AG08395 (cell line): ENCODE results near the gene PLCD1.
"Not testable (repeated sequence)": the region's sequence is repeated elsewhere in the genome, so short reads cannot be mapped to it uniquely, and the experiment has no call there.

ENCODE experiments used
- DNase-seq: peaks from one replicate; pipeline ENCODE4 v3.0.0; 2012; ENCODE audit warnings: mixed read lengths, low spot score

PLCD1 gene

DNA sequence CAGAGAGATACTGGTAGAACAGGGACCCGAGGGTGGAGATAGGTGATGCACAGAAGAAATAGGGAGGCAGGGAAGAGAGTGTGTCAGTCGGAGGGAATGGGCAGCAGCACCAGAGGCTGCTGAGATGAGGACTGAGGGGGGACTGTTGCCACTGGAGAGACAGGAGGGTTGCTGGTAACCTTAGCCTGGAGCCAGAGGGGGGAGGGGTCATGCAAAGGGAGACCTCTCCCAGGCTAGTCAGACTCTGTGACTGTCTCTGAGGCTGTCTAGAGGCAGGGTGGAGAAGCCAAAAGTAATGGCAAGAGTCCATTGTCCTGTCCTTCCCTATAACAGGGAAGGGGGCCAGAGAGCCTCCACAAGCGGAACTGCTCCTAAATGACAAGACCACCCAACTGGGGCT lies 7.5 kb upstream of the PLCD1 start:
- DNase-seq, result no peak

- no peak for DNase-seq
Observed at GRCh38 chr3:38036286-38036685, 6.8 kb upstream of the PLCD1 start.

- DNase-seq, result not testable (repeated sequence)
Observed at GRCh38 chr3:38034335-38034734, 4.9 kb upstream of the PLCD1 start.

- not testable (repeated sequence) for DNase-seq
Observed at GRCh38 chr3:38033586-38033985, 4.1 kb upstream of the PLCD1 start.

- no peak for DNase-seq
Observed at GRCh38 chr3:38032328-38032865, 3.0 kb upstream of the PLCD1 start.

DNA sequence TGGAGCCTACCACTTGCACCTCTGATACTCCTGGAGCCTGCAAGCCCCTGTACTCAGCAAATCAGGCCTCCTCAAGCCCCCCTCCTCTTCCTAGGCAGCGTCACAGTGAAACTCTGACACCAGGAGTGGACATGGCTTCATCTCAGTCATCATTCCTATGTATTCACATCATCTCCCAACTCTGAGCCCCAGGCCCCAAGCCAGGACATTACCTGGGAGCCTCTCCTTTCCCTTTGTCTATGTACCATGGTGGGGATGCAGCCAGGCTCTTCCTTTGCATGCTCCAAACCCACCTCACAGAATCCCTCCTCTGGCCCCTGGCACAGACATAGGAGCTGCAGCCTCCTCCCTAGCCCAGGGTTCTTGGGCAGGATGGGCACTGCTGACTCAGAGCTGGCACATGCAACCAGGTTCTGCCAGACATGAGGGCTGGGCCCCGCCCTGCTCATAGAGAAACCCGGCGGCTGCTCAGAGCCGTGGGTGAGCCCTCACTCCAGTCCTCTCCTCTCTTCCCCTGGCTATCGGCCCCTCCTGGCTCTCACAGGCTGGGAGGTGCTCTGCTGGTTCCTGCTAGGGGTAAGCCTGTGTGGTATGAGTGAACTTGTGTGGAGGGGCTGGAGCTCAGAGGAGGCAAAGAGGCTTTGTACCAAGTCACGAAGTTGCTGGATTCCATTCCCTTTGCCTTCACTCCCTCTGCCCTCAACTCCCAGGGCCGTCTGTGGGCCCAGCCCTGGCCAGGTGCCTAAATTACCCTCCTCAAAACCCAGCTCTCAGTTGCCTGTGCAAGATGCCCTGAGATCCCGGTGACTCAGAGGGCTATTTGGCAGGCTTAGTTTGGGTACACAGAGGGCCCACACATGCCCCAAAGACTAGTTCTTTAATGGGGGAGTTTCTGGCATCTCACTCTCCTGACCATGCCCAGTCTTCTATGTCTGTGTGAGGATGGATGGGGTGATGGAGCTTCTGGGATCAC lies 1.9 kb upstream of the PLCD1 start:
- peak; percentile 71 for DNase-seq

GRCh38 chr3:38030126-38031021 lies 932 bp upstream of the PLCD1 start:
- no peak for DNase-seq

- DNase-seq, result no peak
Observed at GRCh38 chr3:38028621-38029361, 651 bp downstream of the PLCD1 start.

- DNase-seq, result no peak
Observed at GRCh38 chr3:38027466-38028465, 1.7 kb downstream of the PLCD1 start.

- DNase-seq, result no peak
Observed at GRCh38 chr3:38026856-38027255, 2.6 kb downstream of the PLCD1 start.

GRCh38 chr3:38022896-38023709 lies 6.3 kb downstream of the PLCD1 start:
- DNase-seq, result no peak

DNA sequence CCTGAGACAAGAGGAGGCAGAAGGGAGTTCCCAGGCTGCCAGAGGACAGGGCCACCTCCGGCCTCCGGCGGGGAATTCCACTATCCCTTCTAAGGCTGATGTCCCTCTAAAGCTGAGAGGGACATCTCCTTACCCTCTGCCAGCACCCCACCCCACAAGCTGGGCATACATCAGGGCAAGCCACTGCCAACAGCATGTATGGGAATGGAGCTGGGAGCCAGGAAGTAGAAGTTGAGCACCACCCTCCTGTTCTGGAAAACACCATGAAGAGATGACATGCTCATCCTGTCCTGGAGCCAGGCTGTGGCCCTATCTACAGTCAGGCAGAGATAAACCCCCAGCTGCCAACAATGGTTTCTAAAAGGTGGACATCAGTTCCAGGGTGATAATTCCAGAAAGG lies 7.1 kb downstream of the PLCD1 start:
- no peak for DNase-seq

DNA sequence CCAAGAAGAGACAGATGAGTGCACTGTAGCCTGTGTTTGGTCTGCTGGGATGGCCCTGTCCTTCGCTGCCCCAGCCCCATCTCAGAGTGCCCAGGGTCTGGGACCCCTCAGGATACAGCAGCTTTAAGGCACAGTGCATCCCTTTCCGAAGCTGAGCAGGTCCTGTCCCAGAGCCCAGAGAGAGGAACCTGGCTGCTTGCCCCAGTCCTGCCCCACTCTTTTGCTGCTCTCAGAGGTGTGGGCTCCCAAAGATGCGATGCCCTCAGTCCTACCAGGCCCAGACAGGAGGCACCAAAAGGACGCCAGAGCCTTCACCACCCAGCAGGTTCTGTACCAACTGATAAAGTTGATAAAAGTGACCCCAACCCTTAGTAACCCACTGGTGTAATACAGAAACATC lies 8.2 kb downstream of the PLCD1 start:
- DNase-seq, result no peak

DNA sequence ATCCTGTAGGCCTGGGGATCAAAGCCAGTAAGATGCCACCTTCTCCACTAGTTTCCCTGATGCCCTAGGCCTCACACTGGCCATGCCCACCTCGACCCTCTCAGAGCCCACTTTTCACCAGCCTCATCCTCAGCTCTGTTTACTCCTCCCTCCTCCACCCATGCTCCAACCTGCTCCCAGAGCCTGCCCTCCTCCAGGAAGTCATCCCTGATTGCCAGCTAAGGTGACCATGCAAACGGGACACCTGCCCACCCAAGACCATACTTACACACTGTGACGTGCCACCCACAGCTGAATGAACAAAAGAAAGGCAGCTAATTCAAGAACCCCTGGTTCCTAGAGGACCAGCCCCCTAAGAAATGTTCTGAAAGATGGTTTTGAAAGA lies 9.1 kb downstream of the PLCD1 start:
- DNase-seq, result no peak

DNA sequence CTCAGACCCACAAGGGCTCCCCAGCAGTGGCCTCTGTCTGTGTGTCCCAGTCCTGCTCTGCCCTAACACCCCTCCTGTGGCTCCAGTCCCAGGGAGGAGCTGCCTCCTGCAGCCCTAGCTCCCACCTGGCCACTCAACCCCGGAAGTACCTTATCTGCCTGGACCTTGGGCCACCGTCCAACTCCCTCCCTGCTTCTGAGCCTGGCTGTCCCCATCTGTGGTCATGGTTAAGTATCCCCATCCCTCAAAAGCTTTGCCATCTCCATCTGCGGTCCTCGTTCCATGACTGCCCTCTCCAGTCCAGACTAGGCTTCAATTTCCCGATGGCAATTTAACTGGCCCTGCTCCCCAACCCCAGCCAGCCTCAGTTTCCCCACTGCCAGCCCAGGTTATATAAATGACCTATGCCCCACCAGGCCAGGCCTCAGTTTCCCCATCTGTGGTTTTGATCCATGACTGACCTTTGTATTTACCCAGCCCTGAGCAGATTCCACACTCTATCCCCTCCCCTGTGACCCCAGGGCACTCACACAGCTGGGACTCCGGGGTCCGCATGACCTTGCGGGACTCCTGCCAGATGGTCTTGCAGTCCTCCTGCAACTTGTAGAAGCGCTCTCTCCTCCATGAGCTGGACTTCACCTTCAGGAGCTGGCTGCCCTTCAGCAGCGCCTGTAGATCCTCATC lies 9.6 kb downstream of the PLCD1 start:
- DNase-seq, result no peak

- no peak for DNase-seq
Observed at GRCh38 chr3:38018296-38019266, 10.9 kb downstream of the PLCD1 start.

DNA sequence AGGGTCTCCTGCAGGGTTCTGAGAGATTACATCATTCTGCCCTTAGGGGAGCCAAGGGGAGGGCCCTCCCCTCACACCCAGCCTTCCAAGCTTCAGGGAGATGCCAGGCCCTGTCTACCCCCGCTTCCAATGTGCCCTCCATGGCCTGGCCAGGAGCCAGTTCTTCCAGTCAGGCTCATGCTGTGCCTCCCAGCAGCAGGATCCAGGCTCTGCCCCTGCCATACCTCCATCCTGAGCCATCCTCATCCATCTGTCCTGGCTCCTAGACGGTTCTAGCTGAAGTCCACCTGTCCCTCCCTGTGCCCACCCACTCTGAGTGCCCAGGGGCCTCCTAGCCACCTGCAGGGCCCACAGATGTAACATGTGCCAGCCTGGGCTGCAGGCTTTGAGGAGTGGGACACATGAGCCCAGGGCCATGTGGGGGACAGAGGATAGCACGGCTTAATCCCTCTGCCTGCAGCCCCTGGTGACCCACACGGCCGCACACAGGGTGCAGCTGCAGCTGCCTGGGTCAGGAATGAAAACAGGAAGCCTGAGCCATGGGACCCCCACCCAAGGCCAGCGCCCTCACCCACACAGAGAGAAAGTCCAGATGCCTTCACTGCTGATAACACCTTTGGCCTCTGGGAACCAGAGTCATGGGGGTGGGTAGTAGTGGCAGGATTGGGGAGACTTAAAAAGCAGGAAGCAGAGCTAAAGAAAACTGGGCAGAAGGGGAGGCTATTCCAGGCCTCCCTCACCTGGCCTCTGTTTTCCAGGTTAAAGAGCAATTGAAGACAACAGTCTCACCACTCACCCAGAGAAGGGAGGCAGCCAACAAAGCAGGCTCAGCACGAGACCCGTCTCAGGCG lies 11.8 kb downstream of the PLCD1 start:
- no peak for DNase-seq
